ENCODE measurements around the gene FOXP1.

FOXP1 gene

DNA sequence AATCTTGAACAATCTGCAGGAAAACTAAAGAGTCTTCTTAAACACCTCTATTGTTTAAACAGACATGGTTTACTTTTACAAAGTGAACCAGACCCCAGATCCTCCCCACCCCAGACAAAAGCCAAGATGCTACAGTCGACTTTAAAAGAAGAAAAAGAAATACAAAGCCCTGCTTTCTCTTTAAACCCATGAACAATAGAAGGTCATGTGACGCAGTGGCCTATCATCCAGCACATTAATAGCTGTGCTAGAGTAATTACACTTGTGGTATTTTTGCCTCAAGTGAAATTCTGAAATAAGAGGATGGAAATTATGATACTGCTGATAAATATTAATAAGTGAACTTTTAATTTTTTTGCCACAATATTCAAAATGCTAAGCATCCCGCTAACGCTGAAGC is 613.4 kb downstream of the FOXP1 start:
- ATAC-seq, result no peak
- no peak for DNase-seq

DNA sequence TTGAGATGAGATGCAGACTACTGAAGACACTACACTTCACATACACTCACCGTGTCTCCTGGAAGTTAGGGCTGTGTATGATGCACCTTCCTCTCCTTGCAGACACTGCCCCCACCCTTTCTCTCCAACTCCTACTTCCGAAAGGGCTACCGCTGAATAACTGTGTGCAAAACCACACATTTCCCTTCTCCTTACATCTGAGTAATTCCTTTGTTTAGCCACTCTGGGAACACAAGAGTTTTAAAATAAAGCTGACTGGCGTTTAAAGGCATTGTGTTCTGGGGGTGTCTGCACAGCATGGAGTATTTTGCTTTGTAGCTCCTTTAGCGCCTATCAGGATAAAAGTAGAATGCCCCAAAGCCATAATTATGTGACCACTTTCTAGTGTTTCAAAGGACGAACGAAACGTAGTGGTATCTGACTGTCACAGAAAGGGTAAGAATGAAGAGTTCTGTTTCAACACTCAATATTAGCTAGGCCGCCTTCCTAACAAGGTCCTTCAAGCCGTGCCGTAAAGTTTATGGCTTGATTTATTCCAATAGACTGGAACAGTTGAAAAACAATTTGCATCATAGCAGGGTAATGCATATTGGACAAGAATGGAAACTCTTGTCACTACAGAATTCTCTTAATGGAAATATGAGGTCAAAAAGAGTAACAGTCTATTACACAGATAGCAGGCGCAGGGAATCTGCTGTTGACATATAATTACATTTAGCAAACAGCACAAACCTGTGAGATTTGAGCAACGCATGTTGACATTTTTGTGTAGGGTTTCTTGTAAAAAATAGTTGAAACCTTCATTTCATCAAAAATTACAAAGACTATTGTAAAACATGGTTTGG is 619.9 kb downstream of the FOXP1 start:
- ATAC-seq (no peak), DNase-seq (no peak)

DNA sequence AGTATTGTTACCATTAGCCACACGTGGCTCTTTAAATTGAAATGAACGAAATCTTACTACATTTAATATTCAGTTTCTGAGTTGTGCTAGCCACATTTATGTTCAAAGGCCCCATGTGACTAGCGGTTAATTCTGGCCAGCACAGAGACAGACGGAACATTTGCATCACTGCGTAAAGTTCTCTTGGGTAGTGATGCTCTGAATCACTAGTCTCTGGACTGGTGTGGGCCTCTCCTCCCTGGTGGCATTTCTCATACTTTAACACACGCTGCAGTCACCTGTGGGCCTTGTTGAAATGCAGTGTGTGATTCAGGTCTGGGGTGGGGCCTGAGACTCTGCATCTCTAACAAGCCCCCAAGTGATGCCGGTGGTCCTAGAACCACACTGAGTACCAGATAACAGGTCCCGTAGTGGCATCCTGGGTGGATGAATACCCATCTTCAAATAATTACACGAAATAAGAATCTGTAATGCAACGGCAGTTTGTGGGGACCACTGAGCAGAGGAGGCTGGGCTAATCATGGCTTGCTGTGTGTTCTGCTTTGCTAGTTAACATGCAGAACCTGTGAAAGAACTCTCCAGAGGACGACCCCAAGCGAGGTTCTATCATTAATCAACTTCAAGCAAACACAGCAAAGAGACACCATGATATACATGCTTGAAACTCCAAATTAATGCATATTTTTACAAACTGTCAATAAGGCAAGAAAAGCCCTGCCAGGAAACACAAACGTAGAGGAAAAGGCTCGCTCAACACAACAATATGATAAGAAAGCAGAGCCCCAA is 623.8 kb downstream of the FOXP1 start:
- DNase-seq (no peak), ATAC-seq (peak; percentile 76)

DNA sequence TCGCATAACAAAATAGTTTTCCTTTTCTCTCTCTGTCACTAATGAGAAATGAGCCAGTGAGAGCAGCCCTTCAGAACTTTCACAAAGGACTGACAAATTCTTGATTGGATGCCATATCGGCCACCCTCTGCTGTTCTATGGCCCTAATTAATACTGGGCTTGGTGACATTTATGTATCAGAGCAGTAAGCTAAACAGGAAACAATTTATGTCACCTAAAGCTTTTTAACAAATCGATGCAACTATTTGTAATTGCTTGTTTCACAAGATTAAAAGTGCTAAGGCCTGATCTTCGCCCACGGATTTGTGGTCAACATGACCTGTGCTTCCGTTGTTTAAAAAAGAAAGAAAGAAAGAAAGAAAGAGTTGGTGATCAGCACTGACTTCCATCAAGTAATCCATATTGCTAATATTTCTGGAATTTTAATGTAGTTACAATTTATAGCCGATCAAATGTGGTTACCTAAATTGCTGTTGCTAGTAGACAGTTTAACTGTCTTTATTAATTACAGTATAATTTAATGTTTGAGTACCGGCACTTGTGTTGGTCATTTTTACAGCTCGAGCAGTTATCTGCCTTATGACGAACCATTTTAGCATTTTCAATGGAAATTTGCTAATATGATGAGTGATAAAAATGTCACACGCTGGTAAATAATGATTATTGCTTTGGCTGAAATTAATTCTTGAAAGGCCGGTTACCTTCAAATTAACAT is 631.3 kb downstream of the FOXP1 start:
- no peak for ATAC-seq

DNA sequence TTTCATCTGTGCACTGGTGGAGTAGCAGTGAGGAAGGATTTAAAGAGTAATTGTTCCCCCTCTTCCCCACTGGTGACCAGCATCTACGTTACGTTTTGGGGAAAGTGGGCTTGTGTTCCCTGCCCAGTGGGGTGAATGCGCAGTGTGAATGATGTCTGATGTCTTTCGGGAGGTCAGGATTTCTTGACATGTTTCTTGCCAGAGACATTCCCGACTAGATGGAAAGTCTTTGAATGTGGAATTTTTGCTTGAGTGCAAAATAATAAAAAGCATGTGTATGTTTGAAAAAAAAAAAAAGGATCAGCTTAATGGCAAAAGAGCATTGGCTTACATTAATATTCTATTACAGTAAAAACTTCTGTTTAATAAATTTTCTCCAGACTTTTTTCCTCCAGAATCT is 632.2 kb downstream of the FOXP1 start:
- no peak for ATAC-seq

More for the DNA sequence above, 631.3 kb downstream of the FOXP1 start:
- no peak for DNase-seq

DNA sequence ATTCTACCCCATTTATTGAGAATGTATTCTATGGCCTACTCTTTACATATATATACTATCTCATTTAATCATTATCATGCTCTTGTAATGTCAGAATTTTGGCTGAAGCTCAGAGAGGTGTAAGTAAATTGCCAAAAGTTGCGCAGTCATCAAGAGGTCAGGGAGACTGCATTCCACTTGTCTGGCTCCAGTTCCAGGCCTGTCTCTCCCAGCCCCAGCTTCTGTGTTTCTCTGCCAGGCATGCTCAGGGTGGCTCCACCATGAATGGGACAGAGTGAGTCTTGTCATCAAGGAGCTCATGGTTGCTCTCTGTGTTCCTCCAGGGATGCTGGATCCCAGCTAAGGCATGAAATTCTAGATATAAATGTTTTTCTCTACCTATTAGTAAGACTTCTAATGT is 635.9 kb downstream of the FOXP1 start:
- ATAC-seq, result no peak
- DNase-seq, result no peak

More for the DNA sequence above, 632.2 kb downstream of the FOXP1 start:
- DNase-seq, result no peak

DNA sequence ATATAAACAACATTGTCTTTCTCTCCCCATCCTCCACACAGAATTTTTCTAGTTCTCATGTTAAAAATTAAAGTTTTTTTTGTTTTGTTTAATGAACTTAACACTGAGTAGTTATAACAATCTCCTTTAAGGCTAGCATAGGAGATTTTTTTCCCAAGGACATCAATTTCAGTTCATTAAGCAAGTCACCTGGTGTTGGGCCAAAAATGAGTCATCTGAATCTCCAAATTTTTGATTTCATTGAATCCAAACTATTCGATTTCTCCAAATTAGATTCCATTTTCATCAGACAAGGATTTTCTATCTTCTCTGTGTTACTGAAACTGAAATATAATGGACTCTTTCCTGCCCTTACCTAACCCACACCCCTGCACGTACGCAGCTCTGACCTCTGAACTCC is 639.6 kb downstream of the FOXP1 start:
- DNase-seq, result no peak
- ATAC-seq, result no peak

DNA sequence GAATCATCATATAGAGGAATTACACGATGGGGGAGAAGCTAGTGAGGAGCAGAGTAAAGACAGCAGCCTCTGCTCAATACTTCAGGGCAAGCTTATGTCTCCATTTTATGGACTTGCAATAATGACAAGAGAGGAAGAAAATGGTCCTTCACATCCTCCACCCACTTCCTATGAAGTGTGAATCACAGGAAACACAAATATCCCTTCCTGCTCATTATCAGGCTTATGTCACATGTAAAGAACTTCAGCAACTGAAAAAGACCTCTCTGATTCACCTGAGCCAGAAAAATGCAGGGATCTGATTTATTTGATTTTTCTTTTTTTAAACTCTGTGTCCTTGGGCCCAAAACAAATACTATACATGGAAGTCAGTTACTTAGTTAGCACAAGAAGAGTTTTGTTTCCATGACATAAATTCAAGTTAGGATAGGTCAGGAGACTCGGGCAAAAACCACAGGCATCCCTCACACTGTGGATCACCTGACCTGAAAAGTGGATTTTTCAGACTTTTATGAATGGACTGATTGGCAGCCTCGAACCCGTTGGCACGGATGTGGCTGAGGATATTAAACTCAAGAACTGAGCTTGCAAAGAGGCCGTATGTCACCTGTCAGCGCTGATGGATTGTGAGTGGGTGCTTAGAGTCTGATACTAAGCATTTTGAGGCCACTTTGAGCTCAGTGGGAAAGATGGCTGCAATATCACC is 650.3 kb downstream of the FOXP1 start:
- DNase-seq, result no peak
- no peak for ATAC-seq

DNA sequence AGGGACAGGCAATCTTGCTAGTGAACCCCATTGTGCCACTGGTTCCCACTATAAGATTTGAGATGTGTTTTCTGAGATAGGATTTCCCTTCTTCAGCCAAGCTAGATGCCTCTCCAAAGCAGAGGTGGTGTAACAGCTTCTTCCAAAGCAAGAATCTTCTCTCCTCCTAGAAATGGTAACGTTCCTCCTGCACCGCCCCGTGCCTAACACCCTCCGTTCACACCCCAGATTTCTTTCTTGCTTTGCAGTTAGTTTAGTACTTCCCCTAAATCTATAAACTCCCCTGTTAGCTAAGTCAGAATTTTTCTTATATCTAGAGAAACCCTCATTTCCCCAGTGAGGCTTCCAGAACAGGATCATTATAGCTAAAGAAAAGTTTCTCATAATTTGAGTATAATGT is 653.5 kb downstream of the FOXP1 start:
- ATAC-seq (no peak), DNase-seq (no peak)

DNA sequence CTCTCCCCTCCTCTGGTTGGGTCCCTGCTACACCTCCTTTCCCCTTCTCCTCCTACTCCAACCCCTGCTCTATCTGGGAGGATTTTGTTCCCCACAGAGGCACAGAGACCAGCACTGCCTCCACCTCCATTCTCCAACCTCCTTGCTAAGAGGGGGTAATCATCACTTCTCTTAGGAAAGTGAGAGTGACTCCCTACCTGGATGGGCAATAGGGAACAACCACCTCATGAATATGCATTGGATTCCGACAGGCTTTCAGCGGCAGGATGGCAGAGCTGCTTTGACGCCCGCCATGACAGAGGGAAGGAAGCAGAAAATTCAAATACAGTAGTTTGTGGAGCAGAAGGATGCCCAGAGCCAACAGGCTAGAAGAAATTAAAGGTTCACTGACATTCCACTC is 656.3 kb downstream of the FOXP1 start:
- DNase-seq, result no peak
- no peak for ATAC-seq

DNA sequence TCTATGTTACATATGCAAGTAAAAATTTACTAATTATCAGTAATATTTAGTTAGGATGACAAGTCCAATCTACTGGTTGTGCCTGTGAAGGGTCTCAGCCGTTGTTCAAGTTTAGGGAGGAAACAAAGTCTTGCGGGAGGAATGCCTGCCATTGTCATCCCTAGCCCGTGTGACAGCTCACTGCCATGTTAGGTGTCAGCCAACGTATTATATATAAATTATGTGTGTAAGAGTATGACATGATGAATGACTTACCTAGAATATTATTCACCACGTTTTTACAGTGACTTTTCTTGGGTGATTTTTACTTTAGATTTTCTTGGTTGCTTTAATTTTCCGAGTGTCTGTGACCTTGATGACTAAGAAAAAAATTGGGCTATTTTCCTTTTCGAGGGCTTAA is 656.7 kb downstream of the FOXP1 start:
- DNase-seq, result no peak
- ATAC-seq, result no peak

DNA sequence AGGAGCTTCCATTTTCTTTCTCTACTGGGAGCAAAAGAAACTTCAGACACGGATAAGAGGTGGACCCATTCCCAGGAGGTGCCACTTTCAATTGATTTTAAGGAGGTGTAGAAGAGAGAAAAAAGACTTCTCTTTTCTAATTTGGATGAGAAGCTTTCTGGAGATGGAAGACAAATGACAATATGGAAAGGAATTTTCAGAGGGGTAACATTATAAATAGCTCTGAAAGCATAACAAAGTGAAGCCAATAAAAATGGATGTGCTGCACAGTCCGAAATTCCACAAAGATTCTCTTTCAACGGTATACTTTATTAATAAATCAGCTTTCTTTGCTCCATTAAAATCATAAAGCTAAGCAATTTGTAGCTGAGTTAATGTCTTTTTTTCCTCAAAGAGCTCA is 663.9 kb downstream of the FOXP1 start:
- DNase-seq, result no peak
- no peak for ATAC-seq

DNA sequence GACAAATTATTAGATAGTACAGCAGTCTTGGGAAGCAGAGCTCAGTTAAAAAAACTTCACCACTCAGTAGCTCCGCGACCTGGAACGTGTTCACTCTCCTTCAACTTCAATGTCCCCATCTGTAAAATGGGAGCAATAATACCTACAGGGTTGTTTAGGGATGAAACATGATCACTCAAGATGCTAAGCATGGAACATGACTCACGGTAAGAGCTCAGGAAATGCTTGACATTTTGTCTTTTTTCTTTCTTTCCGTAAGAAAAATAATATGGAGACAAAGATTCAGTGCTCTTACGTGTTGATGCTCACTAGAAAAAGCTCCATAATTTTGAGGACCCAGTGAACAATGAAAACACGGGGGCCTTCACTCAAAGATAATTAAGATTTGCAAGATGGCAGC is 664.4 kb downstream of the FOXP1 start:
- ATAC-seq (no peak), DNase-seq (no peak)

DNA sequence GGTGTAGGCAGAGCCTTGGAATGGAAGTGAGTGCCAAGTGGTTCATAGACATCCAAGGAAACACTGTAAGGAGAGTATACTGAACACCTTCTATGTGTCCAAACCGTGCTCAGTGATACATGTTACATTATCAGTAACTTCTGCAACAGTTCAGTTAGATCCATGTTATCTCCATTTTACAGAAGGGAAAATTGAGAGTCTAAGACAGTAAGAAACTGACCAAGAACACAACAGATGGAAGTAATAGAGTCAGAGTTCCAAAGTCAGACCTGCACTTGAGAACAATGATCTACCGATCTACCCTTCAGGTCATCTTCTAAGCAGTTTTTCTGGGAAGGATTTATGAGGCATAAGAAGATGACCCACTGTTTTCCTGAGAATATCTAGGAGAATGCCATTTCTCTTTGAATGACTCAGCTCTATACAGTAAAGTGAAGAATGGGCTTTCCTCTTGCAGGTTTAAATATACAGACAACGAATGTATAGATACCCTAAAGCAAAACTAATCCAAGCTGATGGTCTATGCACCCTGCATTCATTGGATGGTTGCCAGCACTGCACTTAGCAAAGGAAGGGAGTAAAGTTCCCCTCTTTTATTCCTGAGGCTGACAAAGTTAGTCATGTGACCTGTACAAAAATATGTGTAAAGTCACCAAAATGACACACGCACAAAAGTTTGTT is 667.0 kb downstream of the FOXP1 start:
- no peak for DNase-seq
- ATAC-seq, result no peak

DNA sequence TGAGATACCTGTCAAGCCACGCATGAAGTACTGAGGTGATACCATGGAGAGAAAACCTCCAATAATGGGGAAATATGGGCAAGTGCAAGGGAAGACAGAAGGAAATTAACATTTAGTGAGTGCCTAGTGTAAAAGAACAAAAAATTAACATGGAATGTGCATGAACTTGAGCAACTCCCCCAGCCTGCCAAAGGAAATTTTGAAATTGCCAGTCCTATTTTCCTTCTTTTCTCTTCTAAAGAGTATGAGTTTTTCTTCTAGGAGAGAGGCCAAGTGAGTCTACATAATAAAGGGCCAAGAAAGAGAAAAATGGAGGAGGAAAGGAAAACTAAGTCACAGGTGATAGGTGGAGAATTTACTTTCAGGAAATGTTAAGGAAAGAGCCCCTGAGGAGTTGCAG is 668.7 kb downstream of the FOXP1 start:
- DNase-seq, result no peak
- ATAC-seq, result no peak

DNA sequence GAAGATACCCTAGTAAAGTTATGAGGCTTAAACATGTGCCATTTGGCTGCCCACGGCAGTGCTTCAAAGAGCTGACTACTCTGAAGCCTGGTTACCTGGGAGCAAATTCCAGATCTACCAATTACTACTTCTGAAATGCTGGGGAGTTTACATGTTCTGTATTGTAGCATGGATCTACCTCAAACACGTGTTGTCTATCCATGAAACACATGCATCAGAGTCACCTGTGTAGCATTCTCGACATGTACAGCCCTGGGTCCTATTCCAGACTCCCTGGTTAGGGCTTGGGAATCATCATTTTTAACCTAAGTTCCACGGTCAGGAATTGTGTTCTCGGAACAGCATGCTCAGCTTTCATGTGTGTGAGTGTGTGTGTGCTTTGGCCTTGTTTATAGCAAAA is 671.8 kb downstream of the FOXP1 start:
- DNase-seq, result no peak
- ATAC-seq, result no peak

DNA sequence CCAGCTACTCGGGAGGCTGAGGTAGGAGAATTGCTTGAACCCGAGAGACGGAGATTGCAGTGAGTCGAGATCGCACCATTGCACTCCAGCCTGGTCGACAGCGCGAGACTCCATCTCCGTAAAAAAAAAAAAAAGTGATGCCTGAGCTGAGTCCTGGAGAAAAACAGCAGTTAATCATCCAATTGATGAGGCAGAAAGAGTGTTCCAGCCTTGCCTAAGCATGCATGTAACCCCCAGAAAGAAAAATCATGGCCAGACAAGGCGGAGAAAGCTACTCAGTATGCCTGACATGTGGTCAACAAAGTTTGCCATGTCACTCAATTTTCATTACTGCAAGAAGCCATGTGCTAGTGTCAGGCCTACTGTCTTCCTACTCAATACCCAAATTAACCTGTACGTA is 678.0 kb downstream of the FOXP1 start:
- no peak for ATAC-seq
- DNase-seq, result no peak
